Hair follicular keratinocyte (primary cell): Measurements from ENCODE around the gene CAPRIN2. TPM values are rescaled to one million over a fixed set of nuclear protein-coding genes. Genes with fewer than 3 reads are reported as not detected.

Experiments
- total RNA-seq: library from RNA; depleted of rRNA; stranded (reverse); fragments of >200 nt; gene quantifications from 2 replicates; pipeline ENCODE4 v1.2.3, GENCODE V29; 2015

CAPRIN2 gene
- 21.4 and 22.3 TPM in 2 replicates for total RNA-seq

GRCh38 chr12:30754750-30755394, at the start of gene CAPRIN2:
CAPRIN2 (minus strand) TSS chr12:30754951; CDS start chr12:30753520, 1,431 bp downstream.

DNA sequence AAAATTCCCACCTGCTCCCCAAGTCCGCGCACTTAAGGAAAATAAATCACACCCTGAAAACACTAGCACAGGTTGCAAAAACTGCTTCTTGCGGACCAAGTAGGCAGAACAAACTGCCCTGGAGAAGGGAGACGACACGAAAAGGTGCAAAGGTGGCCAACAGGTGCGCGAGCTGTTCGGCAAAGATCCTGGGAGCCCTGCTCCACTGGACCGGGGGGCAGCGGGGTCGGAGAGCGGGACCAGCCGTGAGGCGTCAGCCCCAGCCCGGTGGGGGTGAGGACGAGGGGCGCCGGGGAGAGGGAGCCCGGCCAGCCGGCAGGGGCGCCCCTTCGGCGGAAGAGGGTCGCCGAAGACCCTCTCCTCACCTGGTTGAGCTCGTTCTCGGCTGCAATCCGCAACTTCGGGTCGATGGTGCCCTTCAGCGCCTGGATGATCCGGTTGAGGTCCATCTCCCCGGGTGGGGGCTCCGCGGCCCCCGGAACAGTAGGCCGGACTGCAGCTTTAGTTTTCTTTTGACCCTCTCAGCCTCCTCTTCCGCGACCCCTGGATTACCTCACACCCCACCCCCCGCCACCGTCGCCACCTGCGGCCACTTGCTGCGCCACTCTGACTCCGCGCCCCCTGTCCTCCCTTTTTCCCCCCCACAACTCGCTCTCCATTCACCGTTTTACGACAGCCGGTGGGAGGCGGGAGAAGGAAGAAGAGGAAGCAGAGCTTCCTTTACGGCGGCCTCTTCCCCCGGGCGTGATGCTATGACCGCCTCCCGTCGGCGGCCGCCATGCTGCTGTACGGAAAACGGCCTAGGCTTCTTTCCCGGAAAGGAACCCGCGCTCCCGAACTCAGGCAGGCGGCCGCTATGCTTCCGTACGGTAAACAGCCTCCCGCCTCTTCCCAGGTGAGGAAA, 59.3 kb downstream of the CAPRIN2 start, which contains the start of gene IPO8:
TSS of gene IPO8 (minus strand) at position 671 of the 904 bp plus-strand sequence. CDS start at position 449, 222 bp downstream.

Other genes with a start within 250 kb of the CAPRIN2 start
- gene IPO8, start 59.1 kb downstream of the CAPRIN2 start, total RNA-seq, result 9.1 and 10.4 TPM in 2 replicates
- 0.08 TPM in 1 of 2 replicates, not detected in the other for gene TSPAN11, start 171.8 kb upstream of the CAPRIN2 start, total RNA-seq